ENCODE data around the gene RGS9.
A peak's percentile ranks its signal among the peaks of the same experiment; 100 is the strongest.
"Not testable (repeated sequence)": the region's sequence is repeated elsewhere in the genome, so short reads cannot be mapped to it uniquely, and the experiment has no call there.

Gene RGS9

DNA sequence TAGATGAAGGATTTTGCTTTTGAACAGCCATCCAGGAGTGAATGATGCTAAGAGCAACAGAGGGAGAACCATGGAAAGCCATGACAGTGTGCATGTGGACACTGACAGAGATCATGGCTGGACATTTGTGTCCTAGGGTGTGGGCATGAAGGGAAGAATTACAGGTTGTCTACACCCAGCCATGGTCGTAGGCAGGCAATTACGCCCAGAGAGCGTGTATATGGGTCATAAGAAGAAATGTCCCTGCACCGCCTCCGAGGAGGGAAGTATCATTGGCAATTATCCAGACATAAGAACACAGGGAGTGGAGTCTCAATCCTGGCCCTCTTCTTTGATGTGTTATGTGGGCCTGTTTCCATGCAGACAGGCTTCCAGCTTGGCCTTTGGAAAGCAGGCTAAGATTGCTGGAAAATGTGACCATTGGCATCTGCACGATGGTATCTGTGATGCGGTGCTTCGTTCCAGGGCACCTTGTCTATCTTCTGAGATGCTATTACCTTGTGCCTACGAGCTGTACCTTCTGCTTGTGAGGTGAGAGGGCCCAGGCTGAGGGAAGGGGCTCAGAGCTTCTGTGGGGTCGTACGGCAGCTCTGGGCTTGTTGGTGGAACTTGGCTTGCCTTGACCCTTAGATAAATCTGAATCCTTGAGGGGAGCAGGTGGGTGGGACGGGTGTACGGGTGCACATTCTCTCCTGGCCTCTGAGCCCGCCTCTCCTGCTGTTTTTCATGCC, 19.8 kb downstream of the RGS9 start:
- no peak for DNase-seq (ENCODE audit: low spot score)

DNA sequence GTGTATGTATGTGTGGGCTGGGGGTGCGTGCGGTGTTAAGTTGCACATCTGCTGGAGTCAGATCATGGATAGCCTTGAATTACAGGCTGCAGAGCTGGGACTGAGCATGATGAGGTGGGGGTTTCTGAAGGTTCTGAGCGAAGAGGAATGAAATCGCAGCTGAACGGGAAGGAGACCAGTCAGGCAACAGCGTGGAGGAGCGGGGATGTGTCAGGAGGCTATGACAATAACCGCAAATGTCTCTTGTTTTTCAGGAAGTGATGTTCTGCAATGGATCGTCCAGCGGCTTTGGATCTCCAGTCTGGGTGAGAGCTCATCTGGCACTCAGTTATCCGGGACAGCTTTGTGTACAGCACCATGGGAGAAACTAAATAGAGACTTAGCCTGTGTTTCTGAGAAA, 20.9 kb downstream of the RGS9 start:
- DNase-seq (ENCODE audit: low spot score), result no peak

DNA sequence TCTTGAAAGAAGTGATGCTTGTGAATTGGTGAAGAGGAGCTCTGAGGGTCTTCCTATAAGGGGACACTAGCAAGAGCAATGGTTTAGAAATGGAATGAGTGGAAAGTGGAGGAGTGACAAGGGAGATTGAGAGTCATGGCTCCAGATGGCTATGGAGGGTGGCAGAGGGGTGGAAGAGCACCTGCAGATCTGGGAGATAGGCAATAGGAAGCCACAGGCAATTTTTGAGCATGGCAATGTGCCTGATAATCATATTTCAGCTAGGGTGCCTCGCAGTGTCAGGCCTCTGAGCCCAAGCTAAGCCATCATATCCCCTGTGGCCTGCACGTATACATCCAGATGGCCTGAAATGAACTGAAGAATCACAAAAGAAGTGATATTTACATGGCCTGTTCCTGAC, 21.5 kb downstream of the RGS9 start:
- DNase-seq (ENCODE audit: low spot score), result no peak

DNA sequence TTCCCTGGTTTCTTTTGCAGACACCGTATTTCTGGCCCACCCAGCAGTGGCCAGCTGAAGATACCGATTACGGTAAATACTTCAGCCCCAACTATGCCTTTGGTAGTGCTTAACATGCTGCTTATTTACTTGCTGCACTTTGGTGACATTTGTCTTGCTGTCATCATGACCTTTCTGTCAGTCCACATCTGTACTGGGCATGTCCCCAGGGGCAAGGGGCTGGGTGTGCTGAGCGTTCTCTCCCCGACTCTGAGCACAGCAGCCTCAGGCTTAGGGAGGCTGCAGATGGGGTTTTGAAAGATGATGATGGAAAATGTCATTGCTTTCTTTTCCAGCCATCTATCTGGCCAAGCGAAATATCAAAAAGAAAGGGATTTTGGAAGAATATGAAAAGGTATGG, 23.3 kb downstream of the RGS9 start:
- no peak for DNase-seq (ENCODE audit: low spot score)

DNA sequence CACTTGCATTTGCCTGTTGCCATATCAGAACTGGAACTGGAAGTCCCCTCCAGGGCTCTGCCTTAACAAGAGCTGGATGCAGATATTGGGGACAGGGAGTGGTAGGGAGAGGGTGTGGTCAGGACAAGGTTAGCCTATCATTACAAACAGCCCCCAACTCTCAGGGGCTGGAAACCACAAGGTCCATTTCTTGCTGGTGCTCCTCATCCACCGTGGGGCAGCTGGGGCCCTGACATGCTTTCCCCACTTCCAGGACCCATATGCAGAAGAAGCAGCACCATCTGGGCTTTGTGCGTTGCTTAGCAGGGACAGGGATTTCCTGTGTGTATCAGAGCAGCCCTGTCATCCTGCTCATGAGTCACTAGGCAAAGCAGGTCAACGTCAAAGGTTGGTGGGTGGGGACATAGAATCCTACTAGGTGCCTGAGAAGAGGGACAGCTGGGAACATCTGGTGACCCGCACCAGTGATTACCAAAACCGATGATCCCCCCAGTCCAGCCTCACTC, 26.9 kb downstream of the RGS9 start:
- DNase-seq (ENCODE audit: low spot score), result peak; percentile 62

DNA sequence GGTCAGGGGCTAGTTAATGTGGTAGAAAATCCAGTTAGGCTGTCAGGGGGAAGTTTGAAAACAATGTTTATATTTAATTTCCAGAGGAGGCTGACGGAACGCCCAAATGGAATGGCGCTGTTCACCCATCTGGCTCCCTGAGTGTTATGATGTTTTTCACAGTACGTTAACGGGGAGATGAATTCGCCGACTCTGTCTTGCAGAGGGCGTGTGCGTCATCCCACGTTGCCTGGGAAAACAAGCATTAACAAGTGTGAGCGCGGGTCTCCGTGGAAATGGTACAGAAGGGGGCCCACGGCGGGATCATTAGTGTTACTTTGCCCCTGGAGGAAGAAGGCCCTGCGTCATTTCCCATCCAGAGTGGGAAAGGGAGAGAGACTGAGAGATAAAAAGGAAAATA, 29.6 kb downstream of the RGS9 start:
- DNase-seq (ENCODE audit: low spot score), result no peak

DNA sequence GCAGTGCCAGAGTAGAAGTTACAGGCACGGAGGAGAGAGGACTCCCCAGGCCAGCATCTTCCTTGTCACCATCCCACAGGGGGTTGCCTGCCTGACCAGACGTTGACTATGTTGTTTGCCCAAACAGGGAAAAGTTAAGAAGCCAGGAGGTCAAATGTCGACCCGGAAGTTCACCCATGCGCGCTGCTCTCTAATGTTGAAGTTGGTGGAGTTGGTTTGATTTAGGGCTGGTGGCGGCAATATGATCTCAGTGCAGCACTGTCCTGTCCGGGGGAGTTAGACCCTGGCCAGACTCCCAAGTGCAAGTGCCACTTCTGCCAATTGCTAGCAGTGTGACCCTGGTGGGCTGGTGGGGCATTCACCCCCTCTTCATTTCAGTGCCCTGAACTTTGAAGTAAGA, 30.4 kb downstream of the RGS9 start:
- no peak for DNase-seq (ENCODE audit: low spot score)

DNA sequence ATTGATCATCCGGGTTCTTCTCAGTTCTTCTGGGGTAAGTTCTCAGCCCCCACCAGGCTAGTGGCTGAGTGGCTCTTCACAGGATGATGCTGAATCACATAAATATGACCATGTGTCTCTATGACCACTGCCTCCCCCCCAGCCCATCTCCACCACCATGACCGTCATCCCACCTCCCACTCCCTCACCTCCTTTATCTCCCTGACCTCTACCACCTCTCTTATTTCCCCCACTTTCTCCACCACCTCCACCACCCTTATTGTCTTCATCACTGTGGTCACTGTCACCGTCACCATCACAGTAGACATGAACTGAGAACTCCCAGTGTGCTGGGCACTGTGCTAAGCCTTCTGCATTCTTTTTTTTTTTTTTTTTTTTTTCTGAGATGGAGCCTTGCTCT, 32.5 kb downstream of the RGS9 start:
- DNase-seq (ENCODE audit: low spot score), result no peak

DNA sequence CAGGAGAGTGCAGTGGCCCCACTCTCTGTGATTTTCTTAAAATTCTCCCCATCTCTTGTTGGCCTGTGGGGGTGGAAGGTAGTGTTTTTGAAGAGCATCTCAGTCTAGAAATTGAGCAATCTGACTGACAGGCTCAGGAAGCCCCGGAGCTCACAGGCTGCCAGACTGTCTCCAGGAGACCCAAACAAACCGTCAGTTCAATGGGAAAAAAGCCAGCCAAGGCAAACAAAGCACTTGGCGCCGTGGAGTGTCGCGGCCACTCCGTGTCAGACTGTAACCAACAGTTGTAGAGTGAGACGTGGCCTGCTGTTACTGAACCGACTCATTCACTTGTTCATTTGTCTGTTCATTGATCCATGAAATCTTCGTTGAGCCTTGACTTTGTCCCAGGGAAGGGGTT, 33.7 kb downstream of the RGS9 start:
- DNase-seq (ENCODE audit: low spot score), result peak; percentile 86

DNA sequence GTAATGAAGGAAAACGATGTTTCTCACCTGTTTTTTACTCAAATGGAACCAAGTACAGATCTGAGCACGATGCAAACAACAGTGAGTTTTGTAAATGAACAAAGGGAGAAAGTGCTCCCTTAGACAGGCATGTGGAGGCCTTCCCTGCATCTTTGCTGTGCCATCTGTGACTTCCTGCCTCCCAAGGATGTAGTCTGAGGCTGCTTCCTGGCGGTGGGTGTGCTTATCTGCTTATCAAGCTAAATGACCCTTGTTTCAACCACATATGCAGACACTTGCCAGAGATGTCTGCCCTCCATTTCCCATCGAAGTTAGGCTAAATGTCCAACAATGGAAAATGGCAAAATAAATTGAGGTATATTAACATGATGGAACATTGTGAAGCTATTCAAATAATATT, 34.6 kb downstream of the RGS9 start:
- DNase-seq (ENCODE audit: low spot score), result peak; percentile 6

DNA sequence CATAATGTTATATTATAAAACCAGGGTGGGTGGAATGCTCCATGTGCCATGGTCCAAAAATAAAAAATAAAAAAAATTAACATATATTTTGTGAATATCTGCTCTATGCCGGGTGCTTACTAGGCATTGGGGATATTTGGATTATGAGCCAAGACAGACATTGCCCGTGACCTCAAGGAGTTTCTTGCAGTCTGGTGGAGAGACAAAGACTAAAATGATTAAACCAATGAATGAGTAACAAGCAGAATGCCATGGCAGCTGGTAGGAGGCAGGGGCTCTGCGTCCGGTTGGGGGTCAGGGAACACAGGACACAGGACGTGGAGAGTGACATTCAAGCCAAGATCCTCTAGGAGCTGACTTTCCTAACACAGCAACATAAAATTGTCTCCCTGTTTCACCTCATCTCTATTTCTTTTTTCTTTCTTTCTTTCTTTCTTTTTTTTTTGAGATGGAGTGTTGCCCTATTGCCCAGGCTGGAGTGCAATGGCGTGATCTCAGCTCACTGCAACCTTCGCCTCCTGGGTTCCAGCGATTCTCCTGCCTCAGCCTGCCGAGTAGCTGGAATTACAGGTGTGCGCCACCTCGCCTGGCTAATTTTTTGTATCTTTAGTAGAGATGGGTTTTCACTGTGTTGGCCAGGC, 35.4 kb downstream of the RGS9 start:
- peak; percentile 56 for DNase-seq (ENCODE audit: low spot score)

DNA sequence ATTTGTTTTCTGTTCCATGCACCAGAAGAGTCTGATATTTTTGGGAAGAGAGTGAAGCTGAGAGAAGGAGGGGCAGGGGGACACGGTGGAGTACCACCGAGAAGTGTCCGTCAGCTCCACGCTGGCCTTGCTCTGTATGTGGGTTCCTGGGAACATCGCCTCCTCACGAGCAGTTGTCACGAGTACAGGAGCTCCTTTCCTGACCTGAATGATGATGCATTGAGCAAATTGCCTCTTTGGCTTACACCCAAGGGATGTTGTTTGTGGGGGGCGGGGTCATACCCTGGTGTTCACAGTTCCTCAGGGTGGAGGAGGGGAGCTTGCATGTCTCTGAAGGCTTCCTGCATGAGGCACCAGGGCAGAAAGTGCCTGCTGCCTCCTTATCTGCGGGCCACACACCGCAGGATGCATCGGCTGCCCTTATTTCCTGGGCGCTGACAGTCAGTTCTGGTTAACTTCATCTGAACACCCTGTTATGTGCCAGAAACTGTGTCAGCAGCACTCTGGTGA, 36.2 kb downstream of the RGS9 start:
- DNase-seq (ENCODE audit: low spot score), result peak; percentile 88

DNA sequence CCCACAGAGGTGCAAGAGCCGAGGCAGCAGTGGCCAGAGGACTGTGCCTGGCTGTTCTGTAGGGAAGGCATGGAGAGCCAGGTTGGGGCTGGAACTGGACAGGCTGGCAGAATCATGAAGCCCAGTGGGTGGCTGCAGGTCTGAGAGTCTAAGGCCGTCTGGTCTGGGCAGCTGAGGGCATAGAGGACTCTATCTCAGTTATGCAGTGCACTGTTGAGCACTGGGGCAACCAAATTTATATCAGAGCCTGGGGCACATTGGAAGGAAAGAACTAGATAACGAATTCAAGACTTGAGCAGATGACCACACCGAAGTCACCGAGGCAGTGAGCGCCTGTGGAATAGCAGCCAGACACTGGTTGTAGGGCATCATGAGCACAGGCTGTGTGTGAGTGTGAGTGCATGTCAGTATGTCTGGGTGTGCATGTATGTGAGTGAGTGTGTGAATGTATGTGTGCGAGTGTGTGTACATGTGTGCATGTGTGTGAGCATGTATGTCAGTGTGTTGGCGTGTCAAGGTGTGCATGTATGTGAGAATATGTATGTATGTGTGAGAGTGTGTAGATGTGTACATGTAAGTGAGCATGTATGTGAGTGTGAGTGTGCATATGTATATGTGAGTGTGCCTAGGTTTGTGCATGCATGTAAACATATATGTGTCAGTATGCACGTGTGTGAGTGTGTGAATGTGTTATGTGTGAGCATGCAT, 37.0 kb downstream of the RGS9 start:
- DNase-seq (ENCODE audit: low spot score), result no peak

DNA sequence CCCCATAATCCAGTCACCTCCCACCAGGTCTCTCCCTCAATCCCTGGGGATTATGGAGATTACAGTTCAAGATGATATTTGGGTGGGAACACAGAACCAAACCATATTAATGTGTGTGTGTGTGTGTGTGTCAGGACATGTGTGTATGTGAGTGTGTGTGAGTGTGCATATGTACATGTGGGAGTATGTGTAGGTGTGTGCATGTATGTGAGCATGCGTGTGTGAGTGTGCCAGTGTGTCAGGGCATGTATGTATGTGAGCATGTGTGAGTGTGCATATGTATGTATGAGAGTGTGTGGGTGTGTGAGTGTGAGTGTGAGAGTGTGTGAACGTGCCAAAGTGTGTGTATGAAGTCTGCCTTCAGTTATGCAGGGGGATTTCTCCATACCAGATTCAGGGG, 37.8 kb downstream of the RGS9 start:
- no peak for DNase-seq (ENCODE audit: low spot score)

DNA sequence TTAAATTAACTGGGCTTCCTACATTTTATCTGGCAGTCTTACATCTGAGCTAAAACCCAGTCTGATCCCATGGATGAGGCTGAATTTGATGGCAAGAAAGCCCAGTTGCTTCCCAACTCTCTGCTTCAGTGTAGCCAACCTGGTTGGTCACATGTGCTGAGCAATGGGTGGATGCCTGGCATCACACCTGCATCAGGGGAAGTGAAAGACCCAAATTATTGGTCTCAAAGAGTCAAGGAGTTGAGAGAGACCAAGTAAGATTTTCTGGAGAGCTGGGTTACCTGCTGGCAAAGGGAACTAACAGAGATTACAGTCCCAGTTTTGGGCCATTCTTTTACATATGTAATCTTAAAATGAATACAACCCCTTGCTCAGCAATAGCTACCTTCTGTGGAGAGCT, 38.8 kb downstream of the RGS9 start:
- no peak for DNase-seq (ENCODE audit: low spot score)

DNA sequence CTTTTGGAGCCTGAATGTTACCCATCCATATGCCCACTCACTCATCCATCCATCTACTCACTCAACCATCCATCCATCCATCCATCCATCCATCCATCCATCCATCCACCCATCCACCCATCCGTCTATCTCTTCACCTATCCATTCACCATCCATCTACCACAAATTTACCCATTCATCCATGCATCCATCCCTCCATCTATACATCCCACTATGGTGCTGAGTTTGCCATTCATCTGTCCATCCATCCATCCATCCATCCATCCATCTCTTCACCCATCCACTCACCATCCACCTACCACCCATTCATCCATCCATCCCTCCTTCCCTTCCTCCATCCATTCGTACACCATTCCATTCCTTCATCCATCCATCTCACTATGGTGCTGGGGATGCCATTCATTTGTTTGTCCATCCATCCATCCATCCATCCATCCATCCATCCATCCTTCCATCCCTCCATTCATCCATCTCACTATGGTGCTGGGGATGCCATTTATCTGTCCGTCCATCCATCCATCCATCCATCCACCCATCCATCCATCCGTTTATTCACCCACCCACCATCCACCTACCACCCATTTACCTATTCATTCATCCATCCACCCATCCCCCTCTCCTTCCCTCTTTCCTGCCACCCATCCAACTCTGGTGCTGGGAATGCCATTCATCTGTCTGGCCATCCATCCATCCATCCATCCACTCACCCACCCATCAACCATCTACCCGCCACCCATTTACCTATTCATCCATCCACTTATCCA, 39.7 kb downstream of the RGS9 start:
- no peak for DNase-seq (ENCODE audit: low spot score)

DNA sequence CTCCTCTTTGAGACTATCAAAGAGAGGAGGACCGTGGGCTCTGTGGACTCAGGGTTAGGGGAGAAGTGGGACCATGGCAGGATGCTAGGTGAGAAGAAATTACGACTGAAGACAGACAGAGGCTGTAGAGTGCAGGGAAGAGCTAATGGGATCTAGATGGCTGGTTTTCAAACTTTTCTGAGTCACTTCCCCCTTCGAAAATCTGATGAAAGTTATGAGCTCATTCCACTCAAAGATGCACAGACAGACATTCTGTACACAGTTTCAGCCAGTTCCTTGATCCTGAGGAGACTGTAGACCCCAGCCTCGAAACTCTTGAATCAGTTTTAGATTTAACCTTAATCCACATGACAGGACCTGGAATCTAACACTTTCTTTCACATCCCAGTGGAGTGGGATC, 40.7 kb downstream of the RGS9 start:
- DNase-seq (ENCODE audit: low spot score), result peak; percentile 71

DNA sequence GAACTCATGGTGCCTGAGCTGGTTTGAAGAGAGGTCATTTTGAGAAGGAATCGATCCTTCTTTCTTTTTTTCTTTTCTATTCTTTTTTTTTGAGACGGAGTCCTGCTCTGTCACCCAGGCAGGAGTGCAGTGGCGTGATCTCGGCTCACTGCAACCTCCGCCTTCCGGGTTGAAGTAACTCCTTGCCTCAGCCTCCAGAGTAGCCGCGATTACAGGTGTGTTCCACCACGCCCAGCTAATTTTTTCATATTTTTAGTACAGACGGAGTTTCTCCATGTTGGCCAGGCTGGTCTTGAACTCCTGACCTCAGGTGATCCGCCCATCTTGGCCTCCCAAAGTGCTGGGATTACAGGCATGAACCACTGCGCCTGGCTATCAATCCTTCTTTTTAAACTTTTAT, 43.1 kb downstream of the RGS9 start:
- DNase-seq (ENCODE audit: low spot score), result not testable (repeated sequence)

DNA sequence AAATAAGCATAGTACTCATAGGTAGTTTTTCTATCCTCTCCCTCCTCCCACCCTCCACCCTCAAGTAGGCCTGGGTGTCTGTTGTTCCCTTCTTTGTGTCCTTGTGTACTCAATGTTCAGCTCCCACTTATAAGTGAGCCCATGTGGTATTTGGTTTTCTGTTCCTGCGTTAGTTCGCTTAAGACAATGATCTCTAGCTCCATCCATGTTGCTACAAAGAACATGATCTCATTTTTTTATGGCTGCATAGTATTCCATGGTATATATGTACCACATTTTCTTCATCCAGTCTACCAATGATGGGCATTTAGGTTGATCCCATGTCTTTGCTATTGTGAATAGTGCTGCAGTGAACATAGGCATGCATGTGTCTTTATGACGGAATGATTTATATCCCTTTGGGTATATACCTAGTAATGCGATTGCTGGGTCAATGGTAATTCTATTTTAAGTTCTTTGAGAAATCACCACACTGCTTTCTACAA, 43.6 kb downstream of the RGS9 start:
- not testable (repeated sequence) for DNase-seq (ENCODE audit: low spot score)

DNA sequence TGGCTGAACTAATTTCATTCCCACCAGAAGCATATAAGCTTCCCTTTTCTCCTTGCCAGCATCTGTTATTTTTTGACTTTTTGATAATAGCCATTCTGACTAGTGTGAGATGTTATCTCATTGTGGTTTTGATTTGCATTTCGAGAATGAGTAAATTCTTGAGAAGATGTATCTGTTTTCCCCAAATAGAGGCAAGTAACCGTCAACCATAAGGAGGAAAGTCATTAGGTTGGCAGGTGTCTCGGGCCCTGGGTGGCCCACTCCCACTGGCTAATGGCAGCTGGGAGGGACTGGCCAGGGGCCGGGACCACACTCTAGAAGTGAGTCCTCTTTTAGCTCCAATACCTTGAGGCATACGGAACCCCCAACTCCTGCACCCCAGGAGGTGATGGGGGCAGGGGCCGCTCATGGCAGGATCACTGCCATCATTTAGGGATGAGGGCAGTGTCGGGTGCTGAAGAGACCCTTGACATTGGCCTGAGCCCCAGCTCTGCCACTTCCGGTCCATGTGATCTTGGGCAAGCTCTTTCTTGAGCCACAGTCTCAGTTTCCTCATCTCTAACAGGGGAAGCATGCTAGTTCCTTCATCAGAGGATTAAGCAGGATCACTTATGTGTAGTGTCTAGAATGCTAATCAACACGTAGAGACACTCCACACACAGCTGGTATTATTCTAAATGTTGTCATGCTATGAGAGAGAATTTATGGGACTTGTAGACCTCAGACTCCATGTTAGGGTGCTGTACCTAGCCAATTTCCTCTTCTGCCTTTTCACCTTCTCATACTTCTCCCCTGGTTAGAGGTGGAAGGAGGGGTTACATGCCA, 44.3 kb downstream of the RGS9 start:
- no peak for DNase-seq (ENCODE audit: low spot score)

DNA sequence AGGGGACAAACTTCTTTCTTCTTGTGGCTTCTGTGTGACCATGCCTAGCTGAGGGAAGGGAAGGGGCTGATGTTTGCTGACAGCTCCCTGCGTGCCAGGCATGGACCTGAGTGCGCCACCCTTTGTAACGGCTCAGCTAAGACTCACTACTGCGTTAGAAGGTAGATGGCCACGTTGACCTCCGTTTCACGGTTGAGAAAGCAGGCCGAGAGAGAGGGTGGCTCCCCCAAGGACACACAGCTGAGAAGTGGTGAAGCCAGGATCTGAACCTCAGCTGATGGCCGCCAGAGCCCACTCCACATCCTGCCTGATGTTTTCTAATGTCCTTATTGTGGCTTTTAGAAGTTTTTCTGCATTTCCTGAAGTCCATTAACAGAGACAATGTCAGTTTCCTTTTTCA, 45.1 kb downstream of the RGS9 start:
- no peak for DNase-seq (ENCODE audit: low spot score)
